Activated naive CD8-positive, alpha-beta T cell treated with anti-CD3 and anti-CD28 coated beads, Interleukin-2, amount 50 U/mL, for 16 hours (primary cell): ENCODE measurements around the gene SHROOM1.

ENCODE experiments used
- DNase-seq: peaks from one replicate; pipeline ENCODE4 v3.0.0-alpha.2; 2020; ENCODE audit warnings: low read depth, low spot score

SHROOM1 gene

DNA sequence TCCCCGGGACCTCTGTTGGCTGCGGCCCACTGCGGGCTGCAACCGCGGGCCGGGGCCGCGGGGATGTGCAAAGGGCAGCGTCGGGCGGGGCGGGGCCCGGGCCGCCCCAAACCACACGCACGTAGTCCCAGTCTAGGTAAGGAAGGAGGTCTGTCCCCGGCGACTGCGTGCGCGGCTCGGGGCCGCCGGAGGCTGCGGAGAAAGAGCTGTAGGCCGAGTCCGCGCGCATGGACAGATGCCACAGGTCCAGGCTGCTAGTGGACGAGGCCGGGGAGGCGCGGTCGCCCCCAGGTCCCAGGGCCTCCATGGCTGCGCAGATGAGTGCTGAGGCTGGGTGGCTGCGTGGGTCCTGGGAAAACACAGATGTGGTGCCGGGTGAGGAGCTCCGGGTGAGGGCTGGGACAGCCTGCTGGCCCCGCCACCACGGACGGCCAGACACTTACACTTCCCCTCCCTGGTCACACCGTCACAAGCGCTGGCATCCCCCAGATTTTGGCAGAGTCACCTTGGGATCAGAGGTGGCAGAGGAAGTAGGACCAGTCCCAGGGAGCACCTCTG is 4.5 kb downstream of the SHROOM1 start:
- DNase-seq, result no peak

DNA sequence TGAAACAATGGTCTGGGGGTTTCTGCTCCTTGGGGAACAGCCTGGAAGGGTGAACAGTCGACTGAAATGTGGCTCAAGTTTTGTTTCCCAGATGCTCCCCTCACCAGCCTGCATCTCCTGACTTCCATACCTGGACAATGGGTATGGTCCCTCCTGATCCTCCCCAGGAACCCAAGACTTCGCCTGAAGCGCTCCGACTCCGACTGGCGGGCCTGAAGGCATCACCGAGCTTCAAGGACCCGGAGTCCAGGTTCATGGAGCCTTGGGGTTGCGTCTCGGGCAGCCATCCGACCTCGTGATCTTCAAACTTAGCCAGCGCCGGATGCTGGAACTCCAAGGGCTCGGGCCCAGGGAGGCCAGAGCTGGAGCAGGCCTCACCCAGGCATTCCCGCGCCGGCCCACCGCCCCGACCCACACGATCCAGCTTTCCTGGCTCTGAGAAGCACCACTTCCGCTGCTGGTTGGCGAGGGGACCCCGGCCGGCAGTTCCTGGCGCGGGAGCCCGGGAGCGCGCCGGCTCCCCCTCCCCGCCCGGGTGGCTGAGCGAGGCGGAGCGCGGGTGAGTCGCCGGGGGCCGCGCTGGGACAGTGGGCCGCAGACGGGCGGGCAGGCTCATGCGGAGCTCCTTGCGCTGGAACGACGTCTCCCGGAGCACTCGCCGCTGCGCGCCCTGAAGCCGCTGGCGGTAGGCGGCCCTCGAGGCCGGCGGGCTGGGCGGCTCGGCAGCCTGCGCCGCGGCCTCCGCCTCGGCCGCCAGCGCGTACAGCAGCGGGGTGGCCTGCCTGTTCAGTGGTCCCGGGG is 5.2 kb downstream of the SHROOM1 start:
- no peak for DNase-seq

DNA sequence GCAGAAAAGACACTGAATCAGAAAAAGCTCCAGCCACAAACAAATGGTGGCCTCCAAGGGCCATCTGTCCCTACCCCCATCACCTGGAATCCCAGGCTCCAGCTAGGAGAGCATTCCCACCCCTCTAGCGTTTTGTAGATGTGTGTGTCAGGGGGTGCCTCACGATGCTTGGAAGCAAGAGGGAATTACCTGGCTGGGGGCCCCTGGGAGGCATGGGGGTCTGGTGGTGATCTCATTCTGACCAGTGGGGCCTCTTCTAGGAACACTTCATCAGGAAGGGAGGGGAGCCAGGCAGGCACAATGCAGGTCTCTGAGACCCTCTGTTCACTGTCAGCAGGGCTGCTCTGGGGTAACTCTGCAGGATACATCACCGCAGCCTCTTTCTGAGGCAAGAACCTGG is 6.0 kb downstream of the SHROOM1 start:
- no peak for DNase-seq

DNA sequence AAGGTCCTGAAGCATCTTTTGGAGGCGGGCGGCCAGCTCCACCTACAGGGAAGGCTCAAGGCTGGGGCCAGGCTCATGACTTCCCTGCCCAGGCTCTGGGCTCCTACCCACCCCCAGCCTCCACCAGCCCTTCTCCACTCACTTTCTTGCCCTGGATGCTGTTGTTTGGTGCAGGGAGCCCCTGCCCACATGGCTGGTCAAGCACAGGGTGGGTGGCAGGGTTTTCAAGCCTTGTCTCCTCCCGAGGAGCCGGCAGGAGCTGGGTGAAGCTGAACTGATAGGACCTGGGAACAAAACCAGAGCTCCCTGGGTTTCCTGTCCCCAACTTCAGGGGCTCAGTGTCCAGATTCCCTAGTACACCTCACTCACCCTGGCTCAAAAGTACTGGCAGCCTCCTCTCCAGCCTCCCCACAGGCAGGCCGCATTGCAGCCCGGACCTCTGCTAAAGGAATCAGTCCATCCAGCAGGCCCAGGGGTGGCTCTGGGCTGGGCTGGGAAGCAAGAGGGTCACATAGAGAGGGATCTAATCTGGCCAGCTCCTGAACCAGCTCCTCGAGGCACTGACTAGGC is 6.9 kb downstream of the SHROOM1 start:
- no peak for DNase-seq

DNA sequence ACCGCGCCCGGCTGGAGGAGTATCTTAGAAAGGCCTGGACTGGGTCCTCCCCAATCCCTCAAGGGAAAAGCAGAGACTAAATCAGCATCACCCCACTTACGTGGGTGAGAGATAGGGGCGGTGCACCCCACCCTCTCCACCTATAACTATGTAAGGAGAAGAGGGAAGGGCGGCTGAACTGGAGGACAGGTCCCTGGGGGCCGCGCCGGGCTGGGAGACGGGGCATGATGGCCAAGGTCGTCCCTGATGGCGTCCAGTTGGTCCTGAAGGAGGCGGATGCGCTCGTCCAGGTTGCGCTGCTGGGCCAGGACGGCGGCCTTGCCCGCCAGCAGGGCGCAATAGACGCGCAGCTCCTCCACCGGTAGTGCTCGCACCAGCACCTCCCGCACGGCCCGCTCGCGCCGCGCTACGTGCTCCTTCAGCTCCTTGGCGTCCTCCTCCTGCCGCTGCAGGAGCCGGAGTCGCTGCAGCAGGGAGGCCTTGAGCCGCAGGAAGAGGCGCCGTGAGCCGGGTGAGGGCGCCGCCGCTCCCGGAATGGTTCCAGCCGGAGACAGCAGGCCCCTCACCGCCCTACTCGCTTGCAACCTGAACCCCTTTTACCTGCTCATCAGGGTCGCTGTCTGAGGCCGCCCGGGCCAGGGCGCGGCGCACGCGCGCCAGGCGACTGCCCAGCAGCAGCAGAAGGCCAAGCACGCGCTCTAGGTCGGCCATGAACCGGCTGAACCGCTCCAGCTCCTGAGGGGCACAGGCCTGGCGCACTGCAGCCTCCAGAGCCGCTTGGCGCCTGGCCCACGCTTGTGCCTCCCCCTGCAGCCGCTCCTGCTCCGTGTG is 7.6 kb downstream of the SHROOM1 start:
- no peak for DNase-seq

- no peak for DNase-seq
These were observed 8.7 kb downstream of the SHROOM1 start for GRCh38 chr5:132821791-132822190.

DNA sequence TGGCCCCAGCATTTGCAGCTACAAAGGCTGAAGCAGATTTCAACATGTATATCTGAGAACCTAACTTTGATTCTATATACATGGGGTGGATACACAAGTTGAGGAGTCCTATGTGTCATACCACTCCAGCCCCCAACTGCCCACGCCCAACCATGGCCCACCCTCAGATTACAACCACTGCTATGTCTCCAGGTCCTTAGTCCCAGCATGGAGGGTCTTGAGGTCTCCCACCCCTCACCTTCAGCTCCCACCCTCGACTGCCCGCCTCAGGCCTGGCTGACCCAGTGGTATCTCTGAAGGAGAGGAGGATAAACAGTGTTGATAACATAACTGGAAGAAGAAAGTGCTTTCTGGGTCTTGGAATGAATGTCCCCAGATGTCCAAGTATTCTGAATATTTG is 9.1 kb downstream of the SHROOM1 start:
- no peak for DNase-seq

GRCh38 chr5:132820162-132820754 is 10.2 kb downstream of the SHROOM1 start:
- peak; percentile 75 for DNase-seq

DNA sequence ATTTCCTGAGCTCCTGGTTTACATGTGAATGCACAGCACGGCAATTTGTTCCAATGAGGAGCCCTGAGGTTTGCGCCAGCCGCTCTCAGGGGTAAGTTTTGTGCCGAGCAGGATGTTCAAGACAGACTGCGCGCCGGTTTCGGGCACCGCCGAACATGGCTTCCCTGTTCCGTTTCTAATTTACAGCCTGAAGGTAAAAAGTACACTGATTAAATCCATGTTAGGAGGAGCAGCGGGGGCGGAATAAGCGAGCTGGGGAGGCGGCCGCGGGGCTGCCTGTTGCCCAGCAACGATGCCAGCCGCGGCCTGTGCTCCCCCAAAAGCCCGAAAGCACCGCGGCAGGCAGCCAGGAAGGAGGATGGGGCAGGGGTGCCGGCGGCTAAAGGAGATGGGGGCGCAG is 11.0 kb downstream of the SHROOM1 start:
- DNase-seq, result no peak

DNA sequence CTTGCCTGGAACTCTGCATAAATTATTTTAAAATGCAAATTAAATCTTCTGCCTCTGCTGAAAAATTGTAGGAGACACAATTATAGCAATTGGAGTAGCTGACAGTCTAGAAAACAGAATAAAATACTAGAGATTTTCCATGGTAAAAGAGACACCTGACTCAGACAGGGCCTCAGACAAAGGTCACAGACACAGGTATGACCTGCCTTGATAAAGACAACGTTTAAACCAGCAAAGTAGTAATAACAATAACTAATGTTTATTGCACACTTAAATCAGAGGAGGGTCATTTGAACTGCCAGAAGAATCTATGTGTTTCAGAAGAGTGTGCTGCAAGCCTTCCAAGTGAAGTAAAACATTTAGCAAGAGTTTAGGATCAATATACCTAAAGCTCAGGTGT is 13.4 kb downstream of the SHROOM1 start:
- DNase-seq, result no peak

- DNase-seq, result no peak
These were observed 13.9 kb downstream of the SHROOM1 start for GRCh38 chr5:132816554-132816953.

DNA sequence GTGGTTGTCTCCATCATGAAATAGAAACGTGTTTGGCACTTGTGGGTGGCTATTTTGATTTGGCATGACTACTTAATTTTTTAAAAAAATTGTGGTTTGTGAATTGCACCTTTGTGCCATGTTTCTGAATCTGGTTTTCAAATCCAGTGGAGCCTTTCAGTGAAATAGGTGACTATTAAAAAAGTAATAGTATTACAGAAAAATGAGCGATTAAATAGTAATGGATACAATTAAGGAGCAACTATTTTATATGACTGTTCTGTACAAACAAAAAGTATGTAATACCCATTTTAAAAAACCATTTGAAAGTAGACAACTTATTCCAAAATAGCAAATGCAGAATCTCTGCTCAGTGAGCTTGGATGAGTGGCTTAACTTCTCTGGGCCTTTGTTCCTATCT is 14.4 kb downstream of the SHROOM1 start:
- no peak for DNase-seq

- DNase-seq, result no peak
These were observed 15.0 kb downstream of the SHROOM1 start for GRCh38 chr5:132815454-132815853.

DNA sequence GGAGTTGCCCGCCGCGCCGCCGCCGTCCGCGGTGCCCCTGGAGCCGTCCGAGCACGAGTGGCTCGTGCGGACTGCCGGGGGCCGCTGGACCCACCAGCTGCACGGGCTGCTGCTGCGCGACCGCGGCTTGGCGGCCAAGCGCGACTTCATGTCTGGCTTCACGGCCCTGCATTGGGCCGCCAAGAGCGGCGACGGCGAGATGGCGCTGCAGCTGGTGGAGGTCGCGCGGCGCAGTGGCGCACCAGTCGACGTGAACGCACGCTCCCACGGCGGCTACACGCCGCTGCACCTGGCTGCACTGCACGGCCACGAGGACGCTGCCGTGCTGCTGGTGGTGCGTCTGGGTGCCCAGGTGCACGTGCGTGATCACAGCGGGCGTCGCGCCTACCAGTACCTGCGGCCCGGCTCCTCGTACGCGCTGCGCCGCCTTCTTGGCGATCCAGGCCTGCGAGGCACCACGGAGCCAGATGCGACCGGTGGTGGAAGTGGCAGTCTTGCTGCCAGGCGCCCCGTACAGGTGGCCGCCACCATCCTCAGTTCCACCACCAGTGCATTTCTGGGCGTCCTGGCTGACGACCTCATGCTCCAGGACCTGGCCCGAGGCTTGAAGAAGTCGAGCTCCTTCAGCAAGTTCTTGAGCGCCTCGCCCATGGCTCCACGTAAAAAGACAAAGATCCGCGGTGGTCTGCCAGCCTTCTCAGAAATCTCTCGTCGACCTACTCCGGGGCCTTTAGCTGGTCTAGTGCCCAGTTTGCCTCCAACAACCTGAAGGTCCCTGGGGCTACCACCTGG is 15.7 kb downstream of the SHROOM1 start:
- no peak for DNase-seq

DNA sequence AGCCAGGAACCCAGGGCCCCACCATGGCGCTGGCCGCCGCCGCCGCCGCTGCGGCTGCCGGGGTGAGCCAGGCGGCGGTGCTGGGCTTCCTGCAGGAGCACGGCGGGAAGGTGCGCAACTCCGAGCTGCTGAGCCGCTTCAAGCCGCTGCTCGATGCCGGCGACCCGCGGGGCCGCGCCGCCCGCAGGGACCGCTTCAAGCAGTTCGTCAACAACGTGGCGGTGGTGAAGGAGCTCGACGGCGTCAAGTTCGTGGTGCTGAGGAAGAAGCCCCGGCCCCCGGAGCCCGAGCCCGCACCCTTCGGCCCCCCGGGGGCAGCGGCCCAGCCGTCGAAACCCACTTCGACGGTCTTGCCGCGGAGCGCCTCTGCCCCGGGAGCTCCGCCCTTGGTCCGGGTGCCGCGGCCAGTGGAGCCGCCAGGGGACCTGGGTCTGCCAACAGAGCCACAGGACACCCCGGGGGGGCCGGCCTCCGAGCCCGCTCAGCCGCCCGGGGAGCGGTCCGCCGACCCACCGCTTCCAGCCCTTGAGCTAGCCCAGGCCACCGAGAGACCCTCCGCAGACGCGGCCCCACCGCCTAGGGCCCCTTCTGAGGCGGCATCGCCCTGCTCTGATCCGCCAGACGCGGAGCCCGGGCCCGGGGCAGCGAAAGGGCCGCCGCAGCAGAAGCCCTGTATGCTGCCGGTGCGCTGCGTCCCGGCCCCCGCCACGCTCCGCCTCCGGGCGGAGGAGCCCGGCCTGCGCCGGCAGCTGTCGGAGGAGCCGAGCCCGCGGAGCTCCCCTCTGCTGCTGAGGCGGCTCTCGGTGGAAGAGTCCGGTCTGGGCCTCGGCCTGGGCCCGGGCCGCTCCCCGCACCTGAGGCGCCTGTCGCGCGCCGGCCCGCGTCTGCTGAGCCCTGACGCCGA is 16.6 kb downstream of the SHROOM1 start:
- DNase-seq, result no peak

- DNase-seq, result no peak
These were observed 17.5 kb downstream of the SHROOM1 start, which contains the start of gene SOWAHA for GRCh38 chr5:132812781-132813598. Gene SOWAHA (plus strand): TSS chr5:132813302. CDS start chr5:132813622, 320 bp downstream.

GRCh38 chr5:132812123-132812765 is 18.2 kb downstream of the SHROOM1 start:
- DNase-seq, result no peak

GRCh38 chr5:132810605-132811004 is 19.8 kb downstream of the SHROOM1 start:
- DNase-seq, result no peak

- no peak for DNase-seq
These were observed 21.6 kb downstream of the SHROOM1 start for GRCh38 chr5:132808866-132809265.
